HEK293 (cell line): ENCODE results near the gene ARID1A.

Source experiments
- AEBP2 ChIP-seq: fragments of 450-650 bp; formaldehyde crosslinking; IDR thresholded peaks from 2 replicates; pipeline ENCODE4 v1.5.1; 2016; ENCODE audit warnings: missing biosample characterization, missing genetic modification characterization, borderline replicate concordance
- CTCF ChIP-seq: fragments of 450-650 bp; formaldehyde crosslinking; IDR thresholded peaks from 2 replicates; pipeline ENCODE4 v1.5.1; 2016; ENCODE audit warnings: missing biosample characterization, missing genetic modification characterization
- HIC1 ChIP-seq: fragments of 450-650 bp; formaldehyde crosslinking; IDR thresholded peaks from 2 replicates; pipeline ENCODE4 v1.5.1; 2016; ENCODE audit warnings: missing biosample characterization, missing genetic modification characterization
- HOXA7 ChIP-seq: sonication (generic); formaldehyde crosslinking; IDR thresholded peaks from 2 replicates; pipeline ENCODE4 v1.8.1; 2022; ENCODE audit warnings: missing genetic modification reagents, borderline replicate concordance
- HOXD13 ChIP-seq: sonication (generic); formaldehyde crosslinking; IDR thresholded peaks from 2 replicates; pipeline ENCODE4 v1.8.0; 2022; ENCODE audit warnings: missing genetic modification reagents, borderline replicate concordance
- MYNN ChIP-seq: fragments of 450-650 bp; formaldehyde crosslinking; IDR thresholded peaks from 2 replicates; pipeline ENCODE4 v1.5.1; 2016; ENCODE audit warnings: missing biosample characterization, missing genetic modification characterization, borderline replicate concordance
- MZF1 ChIP-seq: fragments of 450-650 bp; formaldehyde crosslinking; IDR thresholded peaks from 2 replicates; pipeline ENCODE4 v1.5.1; 2017; ENCODE audit warnings: missing biosample characterization, missing genetic modification characterization, borderline replicate concordance
- OVOL3 ChIP-seq: fragments of 450-650 bp; formaldehyde crosslinking; IDR thresholded peaks from 2 replicates; pipeline ENCODE4 v1.5.1; 2016; ENCODE audit warnings: missing biosample characterization, missing genetic modification characterization
- PRDM2 ChIP-seq: fragments of 450-650 bp; formaldehyde crosslinking; IDR thresholded peaks from 2 replicates; pipeline ENCODE4 v1.5.1; 2016; ENCODE audit warnings: missing biosample characterization, missing genetic modification characterization, borderline replicate concordance
- PRDM4 ChIP-seq: fragments of 450-650 bp; formaldehyde crosslinking; IDR thresholded peaks from 2 replicates; pipeline ENCODE4 v1.5.1; 2017; ENCODE audit warnings: missing biosample characterization, missing genetic modification characterization
- SP7 ChIP-seq: fragments of 450-650 bp; formaldehyde crosslinking; IDR thresholded peaks from 2 replicates; pipeline ENCODE4 v1.5.1; 2016; ENCODE audit warnings: missing biosample characterization, missing genetic modification characterization
- ZFHX2 ChIP-seq: fragments of 450-650 bp; formaldehyde crosslinking; conservative IDR thresholded peaks from 2 replicates; pipeline ENCODE4 v1.5.1; 2016; ENCODE audit warnings: missing biosample characterization, missing genetic modification characterization
- ZNF10 ChIP-seq: fragments of 450-650 bp; formaldehyde crosslinking; IDR thresholded peaks from 2 replicates; pipeline ENCODE4 v1.5.1; 2017; ENCODE audit warnings: missing biosample characterization, missing genetic modification characterization
- ZNF138 ChIP-seq: fragments of 450-650 bp; formaldehyde crosslinking; IDR thresholded peaks from 2 replicates; pipeline ENCODE4 v1.5.1; 2016; ENCODE audit warnings: missing biosample characterization, missing genetic modification characterization, borderline replicate concordance
- ZNF140 ChIP-seq: fragments of 450-650 bp; formaldehyde crosslinking; IDR thresholded peaks from 2 replicates; pipeline ENCODE4 v1.5.1; 2016; ENCODE audit warnings: missing biosample characterization, missing genetic modification characterization
- ZNF146 ChIP-seq: fragments of 450-650 bp; formaldehyde crosslinking; IDR thresholded peaks from 2 replicates; pipeline ENCODE4 v1.5.1; 2016; ENCODE audit warnings: missing biosample characterization, missing genetic modification characterization
- ZNF280D ChIP-seq: fragments of 450-650 bp; formaldehyde crosslinking; IDR thresholded peaks from 2 replicates; pipeline ENCODE4 v1.5.1; 2016; ENCODE audit warnings: missing biosample characterization, missing genetic modification characterization
- ZNF292 ChIP-seq: fragments of 450-650 bp; formaldehyde crosslinking; IDR thresholded peaks from 2 replicates; pipeline ENCODE4 v1.5.1; 2016; ENCODE audit warnings: low read depth, missing biosample characterization, missing genetic modification characterization, borderline replicate concordance
- ZNF510 ChIP-seq: fragments of 450-650 bp; formaldehyde crosslinking; IDR thresholded peaks from 2 replicates; pipeline ENCODE4 v1.5.1; 2018; ENCODE audit warnings: mild to moderate bottlenecking, missing genetic modification characterization, missing biosample characterization; ENCODE audit not compliant: insufficient replicate concordance
- ZNF596 ChIP-seq: fragments of 450-650 bp; IDR thresholded peaks from 2 replicates; pipeline ENCODE4 v1.5.0; 2018; ENCODE audit warnings: missing biosample characterization, mild to moderate bottlenecking, missing genetic modification characterization, moderate library complexity
- ZNF792 ChIP-seq: fragments of 450-650 bp; formaldehyde crosslinking; IDR thresholded peaks from 2 replicates; pipeline ENCODE4 v1.5.1; 2016; ENCODE audit warnings: missing biosample characterization, missing genetic modification characterization

The ARID1A gene

GRCh38 chr1:26787706-26788514, 92.1 kb downstream of the ARID1A start, which contains the start of gene PIGV (continued):
- TF ChIP-seq PRDM2 (tag by site-specific recombination) (0 out of 2 replicates have a peak, but pooled peaks have one; percentile 75), OVOL3 (tag by site-specific recombination) (no peak), PRDM4 (tag by site-specific recombination) (no peak), ZNF140 (tag by site-specific recombination) (no peak), HIC1 (tag by site-specific recombination) (no peak), HOXD13 (CRISPR knock-in tag) (no peak), MZF1 (tag by site-specific recombination) (no peak), ZNF146 (tag by site-specific recombination) (no peak), ZNF292 (tag by site-specific recombination) (no peak), CTCF (tag by site-specific recombination) (0 out of 2 replicates have a peak, but pooled peaks have one; percentile 9), MYNN (tag by site-specific recombination) (no peak), SP7 (tag by site-specific recombination) (peak; percentile 45), HOXA7 (CRISPR knock-in tag) (no peak), ZNF510 (no peak), ZNF792 (tag by site-specific recombination) (no peak), ZNF280D (no peak), AEBP2 (no peak), ZFHX2 (tag by site-specific recombination) (peak; percentile 5; the same call in 1 of the 2 replicates), ZNF10 (tag by site-specific recombination) (no peak), ZNF138 (tag by site-specific recombination) (no peak), ZNF596 (tag by site-specific recombination) (no peak)
